Activated CD8-positive, alpha-beta T cell treated with anti-CD3 and anti-CD28 coated beads for 36 hours (primary cell): ENCODE data around the gene SAMD11. TPM values are rescaled to one million over a fixed set of nuclear protein-coding genes. Genes with fewer than 3 reads are reported as not detected.

Source experiments
- ATAC-seq: fragments of 200-7000 bp; cut with Tn5 transposase; one replicate; pipeline ENCODE4 v1.10.0; 2021; ENCODE audit warnings: mild to moderate bottlenecking, moderate library complexity
- CTCF ChIA-PET: fragments of 350-600 bp; sonication (Branson Sonifier 250); formaldehyde crosslinking; loops from one replicate; lab custom pipeline; 2021; ENCODE audit warnings: antibody characterized with exemption; lab: Charles Lee
- POLR2A ChIA-PET: fragments of 350-600 bp; sonication (Branson Sonifier 250); formaldehyde crosslinking; loops from one replicate; lab custom pipeline; 2021; ENCODE audit warnings: antibody characterized with exemption; lab: Charles Lee
- DNase-seq: peaks from one replicate; pipeline ENCODE4 v3.0.0-alpha.2; 2020
- H3K27ac Mint-ChIP-seq: one replicate; pipeline ENCODE4 v1.8.0; 2021; ENCODE audit warnings: mild to moderate bottlenecking, mixed read lengths
- H3K27me3 Mint-ChIP-seq: one replicate; pipeline ENCODE4 v1.8.0; 2021; ENCODE audit warnings: mixed read lengths
- H3K36me3 Mint-ChIP-seq: one replicate; pipeline ENCODE4 v1.8.0; 2021; ENCODE audit warnings: low read depth, mixed read lengths
- H3K4me1 Mint-ChIP-seq: one replicate; pipeline ENCODE4 v1.8.0; 2021; ENCODE audit warnings: low read depth, mixed read lengths
- H3K4me3 Mint-ChIP-seq: one replicate; pipeline ENCODE4 v1.8.0; 2021; ENCODE audit warnings: mild to moderate bottlenecking, moderate library complexity, mixed read lengths
- H3K9me3 Mint-ChIP-seq: one replicate; pipeline ENCODE4 v1.8.0; 2021; ENCODE audit warnings: mixed read lengths
- CTCF ChIP-seq: fragments of 200-600 bp; IDR thresholded peaks from one replicate; pipeline ENCODE4 v1.8.0; 2022; ENCODE audit warnings: antibody characterized with exemption, mild to moderate bottlenecking
- intact Hi-C: fragments of 100-400 bp; cut with micrococcal nuclease; formaldehyde crosslinking; loops from one replicate; pipeline ENCODE4 v1.10.0; 2022
- total RNA-seq, 2 experiments: library from RNA; stranded (reverse); gene quantifications; one replicate each; pipeline ENCODE4 v1.2.3, GENCODE V29; 2021

The SAMD11 gene
- total RNA-seq, 2 experiments from 2014 or later, result not detected

- DNase-seq (peak; percentile 92), ATAC-seq (peak; percentile 86)
- H3K27me3 Mint-ChIP-seq, result peaks cover 11% of the 10 kb centered on the region
- peak overlapping the region; percentile 77 for H3K4me3 Mint-ChIP-seq
- peaks cover 2% of the 10 kb centered on the region for H3K9me3 Mint-ChIP-seq
- ChIA-PET CTCF (interaction anchor here (1.0 to 1.7 kb wide), 6 partner anchors 10 to 98 kb away, joined by 4 to 9 read pairs (median 6); no protein-coding TSS in a partner anchor), POLR2A (interaction anchor here (0.7 to 1.2 kb wide), 3 partner anchors 9 to 93 kb away, joined by 3 read pairs; partner anchors contain the start of gene ISG15)
- peak overlapping the region; percentile 81 for H3K27ac Mint-ChIP-seq
- peaks cover 7% of the 10 kb centered on the region for H3K4me1 Mint-ChIP-seq
- intact Hi-C loops, result no loop called here
- no peak for TF ChIP-seq CTCF
- H3K36me3 Mint-ChIP-seq, result peaks cover 8% of the 10 kb centered on the region
These were observed 43.1 kb downstream of the SAMD11 start for GRCh38 chr1:966704-967300.

GRCh38 chr1:967466-968343 lies 44.0 kb downstream of the SAMD11 start:
- ATAC-seq, result no peak
- Mint-ChIP-seq H3K36me3 (peaks cover 4% of the 10 kb centered on the region), H3K4me1 (peaks cover 7% of the 10 kb centered on the region), H3K4me3 (peak overlapping the region; percentile 77), H3K27me3 (peaks cover 11% of the 10 kb centered on the region), H3K9me3 (peaks cover 2% of the 10 kb centered on the region), H3K27ac (no peak overlapping the region)
- ChIA-PET CTCF (interaction anchor here (0.9 to 1.7 kb wide), 6 partner anchors 9 to 98 kb away, joined by 3 to 9 read pairs (median 6); no protein-coding TSS in a partner anchor), POLR2A (interaction anchor here (0.9 to 1.2 kb wide), 2 partner anchors 14 to 92 kb away, joined by 3 read pairs; no protein-coding TSS in a partner anchor)
- no peak for DNase-seq
- TF ChIP-seq CTCF, result no peak
- intact Hi-C loops, result no loop called here

GRCh38 chr1:969260-969855 lies 45.6 kb downstream of the SAMD11 start:
- DNase-seq (no peak), ATAC-seq (no peak)
- Mint-ChIP-seq H3K4me1 (peaks cover 7% of the 10 kb centered on the region), H3K9me3 (peaks cover 2% of the 10 kb centered on the region), H3K36me3 (peaks cover 2% of the 10 kb centered on the region), H3K27ac (no peak overlapping the region), H3K4me3 (no peak overlapping the region), H3K27me3 (peaks cover 13% of the 10 kb centered on the region)
- CTCF ChIA-PET, result no interaction called here
- POLR2A ChIA-PET, result interaction anchor here (1.0 kb wide), 1 partner anchor 20 kb away, joined by 3 read pairs; no protein-coding TSS in a partner anchor
- intact Hi-C loops, result no loop called here
- TF ChIP-seq CTCF, result no peak

GRCh38 chr1:970242-970972 lies 46.7 kb downstream of the SAMD11 start:
- DNase-seq (no peak), ATAC-seq (no peak)
- peaks cover 15% of the 10 kb centered on the region for H3K27me3 Mint-ChIP-seq
- no peak overlapping the region for H3K27ac Mint-ChIP-seq
- H3K4me3 Mint-ChIP-seq, result no peak overlapping the region
- H3K4me1 Mint-ChIP-seq, result peaks cover 6% of the 10 kb centered on the region
- TF ChIP-seq CTCF, result no peak
- intact Hi-C loops, result no loop called here
- POLR2A ChIA-PET, result interaction anchor here (1.0 kb wide), 1 partner anchor 19 kb away, joined by 3 read pairs; no protein-coding TSS in a partner anchor
- H3K9me3 Mint-ChIP-seq, result peaks cover 2% of the 10 kb centered on the region
- CTCF ChIA-PET, result interaction anchor here (0.8 kb wide), 1 partner anchor 14 kb away, joined by 3 read pairs; no protein-coding TSS in a partner anchor
- H3K36me3 Mint-ChIP-seq, result no peaks in the 10 kb centered on the region
